ENCODE results near the gene LPIN3.

LPIN3 gene

DNA sequence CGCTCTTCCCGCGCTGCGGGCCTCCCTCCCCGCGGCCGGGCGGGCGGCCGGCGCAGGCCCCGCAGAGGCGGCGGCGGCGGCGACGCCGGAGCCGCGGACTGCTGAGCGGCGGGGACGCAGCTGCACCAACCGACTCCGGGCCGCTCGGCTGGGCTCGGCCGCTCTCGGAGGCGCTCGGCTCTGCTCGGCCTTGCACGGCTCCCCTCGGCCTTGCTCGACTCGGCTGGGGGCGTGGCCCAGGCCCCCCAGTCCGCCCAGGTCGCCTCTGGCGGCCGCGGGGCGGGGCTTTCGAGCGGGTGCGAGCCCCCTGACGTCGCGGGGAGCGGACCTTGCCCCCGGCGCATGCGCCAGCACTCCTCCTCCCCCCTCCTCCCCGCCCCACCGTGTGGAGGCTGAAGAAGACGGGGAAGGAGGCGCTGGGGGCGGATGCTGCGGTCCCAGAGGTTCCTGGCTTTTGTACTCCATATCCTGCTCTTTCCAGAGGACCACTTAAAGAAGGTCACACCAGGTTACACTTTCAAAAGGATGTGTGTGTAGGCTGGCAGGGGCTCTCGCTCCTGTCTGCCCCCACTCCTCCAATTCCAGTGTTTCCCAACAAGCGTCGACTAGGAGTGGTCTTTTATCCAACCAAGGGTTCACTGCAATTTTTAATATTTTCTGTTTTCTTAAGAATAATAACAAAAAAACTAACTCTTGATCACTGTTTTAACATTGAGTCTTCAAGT, 22.9 kb upstream of the LPIN3 start, which contains the start of gene ZHX3:
TSS of gene ZHX3 (minus strand) at position 186 of the 725 bp plus-strand sequence. CDS start 112,815 bp downstream, outside the sequence.
- H3K4me3 ChIP-seq (replicated peaks; ENCODE audit: low read depth, low read length) = peak within 1 kb of the TSS; percentile 67
- TF ChIP-seq CTCF (IDR thresholded peaks at IDR 0.05; ENCODE audit: insufficient read depth, low read length, poor library complexity, severe bottlenecking) = no peak
- peak; percentile 98 for DNase-seq (ENCODE audit: extremely low read depth, insufficient read length)
- no peaks in the 10 kb centered on the region for H3K27me3 ChIP-seq (replicated peaks; ENCODE audit: control insufficient read depth, insufficient read depth, low read length)
- no peaks in the 10 kb centered on the region for H3K36me3 ChIP-seq (ENCODE audit: control insufficient read depth, insufficient read depth, low read length)

GRCh38 chr20:41318271-41318649, 22.4 kb upstream of the LPIN3 start:
- Histone ChIP-seq H3K27me3 (replicated peaks; ENCODE audit: control insufficient read depth, insufficient read depth, low read length) (no peaks in the 10 kb centered on the region), H3K4me3 (replicated peaks; ENCODE audit: low read depth, low read length) (peak overlapping the region; percentile 63; the same call in 1 of the 2 replicates), H3K36me3 (ENCODE audit: control insufficient read depth, insufficient read depth, low read length) (no peaks in the 10 kb centered on the region)
- TF ChIP-seq CTCF (IDR thresholded peaks at IDR 0.05; ENCODE audit: insufficient read depth, low read length, poor library complexity, severe bottlenecking) = no peak
- DNase-seq (ENCODE audit: extremely low read depth, insufficient read length) = no peak

DNA sequence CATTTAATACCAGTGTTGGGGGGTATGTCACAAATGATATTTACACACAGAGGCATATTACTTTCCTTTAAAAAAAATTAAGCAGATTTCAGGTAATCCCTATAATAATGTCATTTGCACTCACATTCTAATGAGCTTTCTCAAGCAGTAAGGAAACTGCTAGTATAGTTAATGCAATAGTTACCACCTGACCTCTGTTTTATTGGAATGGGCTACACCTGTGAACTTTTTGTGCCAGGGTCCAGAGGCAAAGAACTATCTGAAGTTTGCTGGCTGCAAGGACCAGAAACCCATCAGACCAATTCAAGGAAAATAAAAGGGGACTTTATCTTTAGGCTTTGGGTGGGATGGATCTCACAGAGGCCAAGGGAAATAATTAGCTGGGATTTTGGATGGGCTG, 20.2 kb upstream of the LPIN3 start:
- H3K4me3 ChIP-seq (replicated peaks; ENCODE audit: low read depth, low read length) = no peak overlapping the region
- H3K36me3 ChIP-seq (ENCODE audit: control insufficient read depth, insufficient read depth, low read length) = no peaks in the 10 kb centered on the region
- no peak for DNase-seq (ENCODE audit: extremely low read depth, insufficient read length)
- H3K27me3 ChIP-seq (replicated peaks; ENCODE audit: control insufficient read depth, insufficient read depth, low read length) = no peaks in the 10 kb centered on the region
- TF ChIP-seq CTCF (IDR thresholded peaks at IDR 0.05; ENCODE audit: insufficient read depth, low read length, poor library complexity, severe bottlenecking) = no peak

- no peak for TF ChIP-seq CTCF (IDR thresholded peaks at IDR 0.05; ENCODE audit: insufficient read depth, low read length, poor library complexity, severe bottlenecking)
- no peak for DNase-seq (ENCODE audit: extremely low read depth, insufficient read length)
- no peaks in the 10 kb centered on the region for H3K27me3 ChIP-seq (replicated peaks; ENCODE audit: control insufficient read depth, insufficient read depth, low read length)
- H3K4me3 ChIP-seq (replicated peaks; ENCODE audit: low read depth, low read length) = no peak overlapping the region
- no peaks in the 10 kb centered on the region for H3K36me3 ChIP-seq (ENCODE audit: control insufficient read depth, insufficient read depth, low read length)
Observed at GRCh38 chr20:41320976-41321375, 19.6 kb upstream of the LPIN3 start.

DNA sequence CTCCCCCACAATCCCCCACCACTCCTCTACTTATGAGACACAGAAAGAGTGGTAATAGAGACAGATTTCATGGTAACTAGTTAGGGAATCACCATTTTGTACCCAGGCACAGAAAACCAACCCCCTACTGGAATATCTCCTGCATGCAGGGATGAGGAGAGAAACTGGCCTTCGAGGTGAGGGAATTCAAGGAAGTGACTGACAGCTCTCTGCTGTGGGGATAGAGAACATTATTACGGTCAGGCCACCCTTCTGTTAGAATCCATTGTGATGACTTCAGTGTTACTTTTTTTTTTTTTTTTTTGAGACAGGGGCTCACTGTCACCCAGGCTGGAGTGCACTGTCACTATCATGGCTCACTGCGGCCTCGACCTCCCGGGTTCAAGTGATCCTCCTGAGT, 13.4 kb upstream of the LPIN3 start:
- no peak for DNase-seq (ENCODE audit: extremely low read depth, insufficient read length)
- H3K27me3 ChIP-seq (replicated peaks; ENCODE audit: control insufficient read depth, insufficient read depth, low read length) = no peaks in the 10 kb centered on the region
- H3K4me3 ChIP-seq (replicated peaks; ENCODE audit: low read depth, low read length) = no peak overlapping the region
- no peaks in the 10 kb centered on the region for H3K36me3 ChIP-seq (ENCODE audit: control insufficient read depth, insufficient read depth, low read length)
- TF ChIP-seq CTCF (IDR thresholded peaks at IDR 0.05; ENCODE audit: insufficient read depth, low read length, poor library complexity, severe bottlenecking) = no peak

Measured in GM06990 (cell line).